Stimulated activated CD8-positive, alpha-beta memory T cell treated with anti-CD3 and anti-CD28 coated beads, Interleukin-15, amount 100 ng/mL, for 1 hour (primary cell): ENCODE results near the gene CHRNB2.

Source experiments
- DNase-seq: peaks from one replicate; pipeline ENCODE4 v3.0.0-alpha.2; 2020; ENCODE audit warnings: low read depth

Gene CHRNB2

GRCh38 chr1:154553056-154554030, 14.2 kb upstream of the CHRNB2 start:
- no peak for DNase-seq

GRCh38 chr1:154556422-154556821, 11.2 kb upstream of the CHRNB2 start:
- no peak for DNase-seq

- no peak for DNase-seq
Measured at GRCh38 chr1:154557248-154557938, 10.2 kb upstream of the CHRNB2 start.

- no peak for DNase-seq
Measured at GRCh38 chr1:154557939-154558719, 9.4 kb upstream of the CHRNB2 start, which contains the start of gene UBE2Q1. TSS of gene UBE2Q1 (minus strand) at chr1:154558662. CDS start at chr1:154558553, 109 bp downstream.

GRCh38 chr1:154558720-154559465, 8.7 kb upstream of the CHRNB2 start:
- peak; percentile 99 for DNase-seq

- DNase-seq: peak; percentile 62
Measured at GRCh38 chr1:154559466-154560044, 8.0 kb upstream of the CHRNB2 start.

- no peak for DNase-seq
Measured at GRCh38 chr1:154565876-154566275, 1.7 kb upstream of the CHRNB2 start.

- no peak for DNase-seq
Measured at GRCh38 chr1:154568157-154568815, 708 bp downstream of the CHRNB2 start.

- DNase-seq: no peak
Measured at GRCh38 chr1:154571244-154571963, 3.8 kb downstream of the CHRNB2 start.

- no peak for DNase-seq
Measured at GRCh38 chr1:154571964-154572288, 4.3 kb downstream of the CHRNB2 start.

GRCh38 chr1:154572468-154573167, 5.0 kb downstream of the CHRNB2 start:
- no peak for DNase-seq

- DNase-seq: no peak
Measured at GRCh38 chr1:154573168-154573510, 5.6 kb downstream of the CHRNB2 start.

- no peak for DNase-seq
Measured at GRCh38 chr1:154574716-154575115, 7.1 kb downstream of the CHRNB2 start.

GRCh38 chr1:154575147-154575927, 7.8 kb downstream of the CHRNB2 start:
- no peak for DNase-seq

GRCh38 chr1:154575951-154576566, 8.5 kb downstream of the CHRNB2 start:
- no peak for DNase-seq

GRCh38 chr1:154577346-154578057, 9.9 kb downstream of the CHRNB2 start:
- DNase-seq: no peak

- no peak for DNase-seq
Measured at GRCh38 chr1:154578058-154578418, 10.5 kb downstream of the CHRNB2 start.

GRCh38 chr1:154579374-154579773, 11.8 kb downstream of the CHRNB2 start:
- DNase-seq: no peak
